Muscle of back (tissue), 11 donors: ENCODE measurements around the gene TBCEL. TPM values are rescaled to one million over a fixed set of nuclear protein-coding genes. Genes with fewer than 3 reads are reported as not detected.
"Not testable (repeated sequence)": the region's sequence is repeated elsewhere in the genome, so short reads cannot be mapped to it uniquely, and the experiment has no call there.

Source experiments
- DNase-seq, 3 donors: peaks; one replicate each; pipeline versions ENCODE4 v3.0.0 to v3.0.0-alpha.2; 2013
- polyA plus RNA-seq, 10 donors: library from polyadenylated mRNA; unstranded; fragments of 120-200 nt; gene quantifications; one replicate each; pipeline ENCODE4 v1.2.1, GENCODE V29; 2013; ENCODE audit not compliant: insufficient read length in 10 of 10

TBCEL gene
- polyA plus RNA-seq, 10 donors: 11.8 to 19.4 (median 14.5) TPM

- DNase-seq: peak; percentile 60 to 94 (median 84)
Observed at GRCh38 chr11:121104312-121104762, 80.4 kb downstream of the TBCEL start.

GRCh38 chr11:121105063-121105480 lies 81.2 kb downstream of the TBCEL start:
- peak; percentile 84 to 96 (median 90) for DNase-seq

GRCh38 chr11:121105481-121106195 lies 81.7 kb downstream of the TBCEL start:
- DNase-seq: peak; percentile 56 to 92 (median 68)

GRCh38 chr11:121106812-121107211 lies 82.9 kb downstream of the TBCEL start:
- no peak for DNase-seq

GRCh38 chr11:121108413-121108812 lies 84.5 kb downstream of the TBCEL start:
- no peak for DNase-seq

DNA sequence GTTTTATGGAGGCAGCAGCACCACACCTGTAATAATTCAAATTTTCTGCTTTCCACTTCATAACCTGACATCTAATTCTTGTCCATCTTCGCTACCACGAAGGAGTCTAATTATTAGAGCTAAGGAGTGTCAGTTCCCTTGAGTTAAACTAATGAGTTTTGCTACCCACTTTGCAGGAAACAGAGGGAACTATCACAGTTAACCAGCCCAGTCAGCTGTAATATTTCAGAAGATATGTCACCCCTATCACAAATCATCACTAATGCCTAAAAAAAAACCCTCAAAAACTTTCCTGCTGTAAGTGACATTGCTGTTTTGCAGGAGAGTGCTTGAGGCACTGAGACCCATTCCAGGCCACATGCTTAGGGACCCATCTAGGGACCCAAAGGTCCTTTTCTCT lies 85.6 kb downstream of the TBCEL start:
- DNase-seq: no peak

DNA sequence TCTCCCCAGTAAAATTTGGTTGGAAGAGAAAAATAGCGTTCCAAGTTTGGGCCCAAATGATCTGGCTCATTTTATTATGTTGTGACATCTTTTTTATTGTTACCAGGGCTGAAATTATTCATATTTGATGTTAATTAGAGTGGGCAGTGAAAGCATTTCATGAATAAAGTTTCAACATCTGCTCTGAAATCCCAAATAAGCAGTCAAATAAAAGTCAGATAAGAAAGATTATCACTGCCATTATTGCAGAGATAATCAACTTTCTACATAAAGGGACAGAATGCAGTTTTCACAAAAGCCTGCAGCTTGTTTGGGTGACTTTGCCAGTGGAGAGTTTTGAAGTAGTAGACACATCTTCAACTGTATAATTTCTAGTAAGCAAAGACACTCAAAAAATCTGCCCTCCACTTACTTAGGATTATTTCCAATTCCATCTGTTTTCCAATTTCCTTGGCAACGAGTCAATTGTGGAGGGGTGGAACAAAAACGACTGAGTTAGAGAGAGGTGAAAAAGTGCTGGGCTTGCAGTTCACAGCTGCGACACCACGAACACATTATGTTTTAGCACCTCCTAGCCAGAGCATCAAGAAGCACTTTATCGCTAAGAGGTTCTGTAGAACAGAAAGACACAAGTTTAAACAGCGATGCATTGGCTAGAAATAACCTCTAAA lies 86.1 kb downstream of the TBCEL start:
- peak in 2 of 3 donors; percentile 57 to 74 for DNase-seq

- peak in 1 of 3 donors; percentile 65 for DNase-seq
Observed at GRCh38 chr11:121110871-121111724, 87.2 kb downstream of the TBCEL start.

DNA sequence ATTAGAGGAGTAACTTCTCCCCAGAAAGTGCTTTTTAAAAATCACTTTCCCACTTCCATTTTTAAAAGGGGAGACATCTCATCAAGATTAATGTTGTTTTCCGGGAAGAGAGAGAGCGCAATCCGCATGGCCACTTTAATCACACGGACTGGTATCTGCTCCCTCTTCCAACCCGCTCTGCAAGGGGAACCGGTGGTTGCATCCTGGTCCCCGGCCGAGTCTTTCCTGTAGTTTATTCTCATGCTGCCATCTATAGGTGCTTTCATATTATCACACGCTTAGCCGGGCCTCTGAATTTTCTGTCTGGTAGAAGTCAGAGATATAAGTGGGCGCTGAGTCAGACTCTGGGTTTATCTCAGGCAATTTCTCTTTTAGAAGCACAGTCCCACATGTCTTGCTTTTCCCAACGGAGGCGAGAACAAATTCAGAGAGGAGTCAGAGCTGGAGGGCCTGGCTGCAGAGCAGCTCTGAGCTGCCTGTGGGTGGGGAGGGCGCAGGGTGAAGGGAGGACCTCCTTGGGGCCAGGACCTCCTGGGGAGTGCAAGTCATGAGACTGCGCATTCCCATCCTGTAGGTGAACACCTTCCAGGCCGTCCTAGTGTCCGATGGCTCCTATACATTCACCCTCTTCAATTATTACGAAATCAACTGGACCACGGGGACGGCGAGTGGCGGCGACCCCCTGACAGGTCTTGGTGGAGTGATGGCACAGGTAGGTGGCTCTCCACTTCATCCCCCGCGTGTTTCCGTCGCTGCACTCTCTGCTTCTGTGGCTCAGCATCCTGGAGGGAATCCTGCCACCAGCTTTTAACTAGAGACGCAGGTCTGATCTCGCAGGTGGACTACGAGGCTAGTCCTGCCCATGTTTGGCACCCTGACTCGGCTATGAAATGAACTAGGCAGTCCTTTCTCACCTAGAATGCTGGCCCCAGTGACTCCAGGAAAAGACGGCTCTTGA lies 88.9 kb downstream of the TBCEL start:
- DNase-seq: peak; percentile 68 to 74 (median 68)

DNA sequence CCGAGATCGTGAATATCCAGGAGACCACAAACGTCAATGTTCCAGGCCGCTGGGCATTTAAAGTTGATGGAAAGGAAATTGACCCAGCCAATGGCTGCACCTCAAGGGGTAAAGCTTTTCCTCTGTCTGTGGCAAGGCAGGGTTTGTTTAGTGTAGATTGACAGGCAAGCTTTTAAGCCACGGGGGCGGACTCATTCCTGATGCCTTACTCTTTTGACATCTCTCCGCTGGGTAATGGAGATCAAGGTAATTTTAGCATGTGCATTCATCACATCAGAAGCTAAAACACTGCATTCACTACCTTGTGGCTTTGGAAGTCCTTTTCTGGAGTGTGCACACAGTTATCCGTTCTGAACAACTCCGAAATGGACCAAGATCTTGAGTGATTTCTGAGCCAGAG lies 89.7 kb downstream of the TBCEL start:
- DNase-seq: no peak

GRCh38 chr11:121115024-121115423 lies 91.1 kb downstream of the TBCEL start:
- DNase-seq: not testable (repeated sequence)

GRCh38 chr11:121117788-121118187 lies 93.9 kb downstream of the TBCEL start:
- DNase-seq: no peak

DNA sequence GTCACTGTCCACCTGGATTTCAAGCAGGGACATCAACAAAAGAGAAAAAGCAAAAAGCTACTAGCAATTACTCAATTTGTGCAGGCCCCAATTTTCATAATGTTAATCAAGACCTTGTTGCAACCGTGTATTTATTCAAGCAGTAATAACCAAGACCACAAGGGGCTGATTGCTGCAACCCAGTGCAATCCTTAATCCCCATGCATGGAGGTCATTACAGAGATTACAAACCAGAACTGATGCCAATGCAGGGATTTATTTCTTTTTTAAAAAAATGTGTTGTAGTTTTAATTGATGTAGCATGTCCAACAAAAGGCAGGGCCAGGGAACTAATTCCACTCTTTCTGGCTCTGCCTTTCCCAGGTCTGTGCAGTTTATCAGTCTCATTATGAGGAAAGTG lies 95.5 kb downstream of the TBCEL start:
- DNase-seq: no peak

DNA sequence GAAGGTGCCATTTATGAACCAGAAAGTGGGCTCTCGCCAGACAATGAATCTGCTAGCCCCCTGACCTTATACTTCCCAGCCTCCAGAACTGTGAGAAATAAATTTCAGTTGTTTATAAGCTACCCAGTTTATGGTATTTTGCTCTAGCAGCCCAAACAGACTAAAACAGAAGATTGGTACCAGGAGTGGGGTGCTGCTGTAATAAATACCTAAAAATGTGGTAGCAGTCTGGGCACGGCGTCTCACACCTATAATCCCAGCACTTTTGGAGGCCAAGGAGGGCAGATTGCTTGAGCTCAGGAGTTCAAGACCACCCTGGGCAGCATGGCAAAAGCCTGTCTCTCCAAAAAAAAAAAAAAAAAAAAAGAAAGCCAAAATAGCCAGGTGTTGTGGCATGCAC lies 98.4 kb downstream of the TBCEL start:
- DNase-seq: no peak

- DNase-seq: peak in 1 of 3 donors; percentile 60
Observed at GRCh38 chr11:121123496-121124069, 99.7 kb downstream of the TBCEL start.

DNA sequence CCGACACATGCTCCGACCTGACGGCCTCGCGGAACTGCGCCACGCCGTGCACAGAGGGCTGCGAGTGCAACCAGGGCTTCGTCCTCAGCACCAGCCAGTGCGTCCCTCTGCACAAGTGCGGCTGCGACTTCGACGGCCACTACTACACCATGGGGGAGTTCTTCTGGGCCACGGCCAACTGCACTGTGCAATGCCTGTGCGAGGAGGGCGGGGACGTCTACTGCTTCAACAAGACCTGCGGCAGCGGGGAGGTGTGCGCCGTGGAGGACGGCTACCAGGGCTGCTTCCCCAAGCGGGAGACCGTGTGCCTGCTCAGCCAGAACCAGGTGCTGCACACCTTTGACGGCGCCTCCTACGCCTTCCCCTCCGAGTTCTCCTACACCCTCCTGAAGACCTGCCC lies 103.9 kb downstream of the TBCEL start:
- no peak for DNase-seq

- DNase-seq: no peak
Observed at GRCh38 chr11:121129362-121130340, 105.7 kb downstream of the TBCEL start.

GRCh38 chr11:121131656-121132055 lies 107.8 kb downstream of the TBCEL start:
- DNase-seq: no peak

DNA sequence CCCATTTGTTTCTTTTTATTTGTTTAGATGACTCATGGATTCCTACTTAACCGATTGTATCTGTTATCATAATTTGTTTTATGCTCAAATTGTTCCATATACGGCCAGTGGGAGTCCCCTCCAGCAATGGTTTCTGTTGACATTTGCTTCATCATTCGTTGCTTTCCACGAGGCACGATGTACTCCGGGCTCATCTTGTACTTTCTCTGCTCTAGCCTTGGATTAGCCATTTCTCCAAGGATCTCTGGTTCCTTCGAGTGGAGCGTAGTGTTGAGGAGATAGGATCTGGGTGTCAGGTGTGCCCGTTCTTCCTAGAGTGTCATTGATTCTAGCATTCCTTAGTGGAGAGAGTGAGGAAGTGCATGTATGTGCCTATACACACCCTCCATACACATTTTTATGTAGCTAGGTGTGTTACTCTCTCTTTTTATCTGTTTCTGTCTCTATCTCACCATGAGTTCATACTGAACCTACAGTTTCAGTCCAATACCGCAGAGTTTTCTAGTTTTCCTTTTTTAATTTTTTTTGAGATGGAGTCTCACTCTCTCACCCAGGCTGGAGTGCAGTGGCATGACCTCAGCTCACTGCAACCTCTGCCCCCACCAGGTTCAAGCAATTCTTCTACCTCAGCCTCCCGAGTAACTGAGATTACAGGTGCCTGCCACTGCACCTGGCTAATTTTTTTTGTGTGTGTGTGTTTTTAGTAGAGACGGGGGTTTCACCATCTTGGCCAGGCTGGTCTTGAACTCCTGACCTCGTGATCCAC lies 108.5 kb downstream of the TBCEL start:
- DNase-seq: no peak
